ENCODE results near the gene MAGEC1. TPM values are rescaled to one million over a fixed set of nuclear protein-coding genes. Genes with fewer than 3 reads are reported as not detected.
"Not testable (repeated sequence)": the region's sequence is repeated elsewhere in the genome, so short reads cannot be mapped to it uniquely, and the experiment has no call there.

The MAGEC1 gene
- not detected in 2 replicates for total RNA-seq
- long read RNA-seq = 0 reads

- TF ChIP-seq CTCF (IDR thresholded peaks at IDR 0.05; ENCODE audit: unreplicated experiment) = no peak
- H3K27ac Mint-ChIP-seq = no peak within 1 kb of the TSS
These were observed at the start of gene MAGEC1 for GRCh38 chrX:141903400-141904155. Gene MAGEC1, plus strand, starts transcription at chrX:141903894. Its CDS starts 1,179 bp downstream, at chrX:141905073.

GRCh38 chrX:141857479-141857878, 46.2 kb upstream of the MAGEC1 start:
- H3K36me3 Mint-ChIP-seq (ENCODE audit: insufficient read depth) = no peaks in the 10 kb centered on the region
- H3K27me3 Mint-ChIP-seq = no peaks in the 10 kb centered on the region
- DNase-seq (ENCODE audit: low spot score, unreplicated experiment) = no peak
- no peak overlapping the region for H3K27ac Mint-ChIP-seq
- peaks cover 33% of the 10 kb centered on the region for H3K9me3 Mint-ChIP-seq (ENCODE audit: low read depth)
- no peak for TF ChIP-seq CTCF (IDR thresholded peaks at IDR 0.05; ENCODE audit: unreplicated experiment)
- no peak overlapping the region for H3K4me3 Mint-ChIP-seq (ENCODE audit: low read depth)
- no peaks in the 10 kb centered on the region for H3K4me1 Mint-ChIP-seq (ENCODE audit: low read depth)

More at GRCh38 chrX:141903400-141904155, at the start of gene MAGEC1:
- H3K36me3 Mint-ChIP-seq (ENCODE audit: insufficient read depth) = no peaks in the 10 kb centered on the region
- no peaks in the 10 kb centered on the region for H3K4me1 Mint-ChIP-seq (ENCODE audit: low read depth)
- no peak within 1 kb of the TSS for H3K4me3 Mint-ChIP-seq (ENCODE audit: low read depth)
- peaks cover 33% of the 10 kb centered on the region for H3K9me3 Mint-ChIP-seq (ENCODE audit: low read depth)
- DNase-seq (ENCODE audit: low spot score, unreplicated experiment) = no peak
- H3K27me3 Mint-ChIP-seq = peaks cover 8% of the 10 kb centered on the region

GRCh38 chrX:141879616-141880015, 24.1 kb upstream of the MAGEC1 start:
- Mint-ChIP-seq H3K27ac (no peak overlapping the region), H3K4me3 (ENCODE audit: low read depth) (no peak overlapping the region), H3K36me3 (ENCODE audit: insufficient read depth) (no peaks in the 10 kb centered on the region), H3K27me3 (no peaks in the 10 kb centered on the region), H3K9me3 (ENCODE audit: low read depth) (peaks cover 22% of the 10 kb centered on the region), H3K4me1 (ENCODE audit: low read depth) (no peaks in the 10 kb centered on the region)
- no peak for TF ChIP-seq CTCF (IDR thresholded peaks at IDR 0.05; ENCODE audit: unreplicated experiment)
- no peak for DNase-seq (ENCODE audit: low spot score, unreplicated experiment)

- not testable (repeated sequence) for H3K27me3 Mint-ChIP-seq; DNase-seq (ENCODE audit: low spot score, unreplicated experiment); H3K36me3 Mint-ChIP-seq (ENCODE audit: insufficient read depth); H3K27ac Mint-ChIP-seq; H3K4me3 Mint-ChIP-seq (ENCODE audit: low read depth); H3K4me1 Mint-ChIP-seq (ENCODE audit: low read depth)
- H3K9me3 Mint-ChIP-seq (ENCODE audit: low read depth) = peaks cover 16% of the 10 kb centered on the region
These were observed 14.9 kb upstream of the MAGEC1 start for GRCh38 chrX:141888811-141889210.

- H3K36me3 Mint-ChIP-seq (ENCODE audit: insufficient read depth) = no peaks in the 10 kb centered on the region
- H3K9me3 Mint-ChIP-seq (ENCODE audit: low read depth) = peaks cover 18% of the 10 kb centered on the region
- no peak overlapping the region for H3K27ac Mint-ChIP-seq
- no peaks in the 10 kb centered on the region for H3K4me1 Mint-ChIP-seq (ENCODE audit: low read depth)
- TF ChIP-seq CTCF (IDR thresholded peaks at IDR 0.05; ENCODE audit: unreplicated experiment) = no peak
- H3K27me3 Mint-ChIP-seq = no peaks in the 10 kb centered on the region
- H3K4me3 Mint-ChIP-seq (ENCODE audit: low read depth) = no peak overlapping the region
- no peak for DNase-seq (ENCODE audit: low spot score, unreplicated experiment)
These were observed 9.0 kb upstream of the MAGEC1 start for GRCh38 chrX:141894733-141895132.

GRCh38 chrX:141897690-141898089, 6.0 kb upstream of the MAGEC1 start:
- Mint-ChIP-seq H3K27ac (no peak overlapping the region), H3K4me1 (ENCODE audit: low read depth) (no peaks in the 10 kb centered on the region), H3K9me3 (ENCODE audit: low read depth) (peaks cover 17% of the 10 kb centered on the region), H3K36me3 (ENCODE audit: insufficient read depth) (no peaks in the 10 kb centered on the region), H3K27me3 (no peaks in the 10 kb centered on the region), H3K4me3 (ENCODE audit: low read depth) (no peak overlapping the region)
- DNase-seq (ENCODE audit: low spot score, unreplicated experiment) = no peak
- TF ChIP-seq CTCF (IDR thresholded peaks at IDR 0.05; ENCODE audit: unreplicated experiment) = no peak
